Activated CD4-positive, alpha-beta T cell treated with anti-CD3 and anti-CD28 coated beads, Interleukin-2, amount 50 U/mL, for 24 hours (primary cell): Measurements from ENCODE around the gene SYT13.

Source experiments
- DNase-seq, 2 donors: peaks; one replicate each; pipeline ENCODE4 v3.0.0-alpha.2; 2020; ENCODE audit warnings: low read depth in 1 of 2, low spot score in 1 of 2

Gene SYT13

DNA sequence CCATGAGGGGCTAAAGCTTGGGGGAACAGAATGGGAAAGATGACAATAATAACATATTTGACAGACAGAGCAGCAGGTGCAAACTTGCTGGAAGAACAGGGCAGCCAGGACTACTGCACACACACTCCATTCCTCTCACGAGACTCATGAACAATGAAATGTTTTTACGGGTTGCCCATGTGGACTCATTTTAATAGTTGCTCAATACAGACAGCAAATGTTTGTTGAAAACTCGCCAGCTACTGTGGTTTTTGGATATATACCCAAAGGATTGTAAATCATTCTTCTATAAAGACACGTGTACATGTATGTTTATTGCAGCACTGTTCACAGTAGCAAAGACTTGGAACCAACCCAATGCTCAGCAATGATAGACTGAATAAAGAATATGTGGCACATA lies 10.3 kb downstream of the SYT13 start:
- DNase-seq: no peak

DNA sequence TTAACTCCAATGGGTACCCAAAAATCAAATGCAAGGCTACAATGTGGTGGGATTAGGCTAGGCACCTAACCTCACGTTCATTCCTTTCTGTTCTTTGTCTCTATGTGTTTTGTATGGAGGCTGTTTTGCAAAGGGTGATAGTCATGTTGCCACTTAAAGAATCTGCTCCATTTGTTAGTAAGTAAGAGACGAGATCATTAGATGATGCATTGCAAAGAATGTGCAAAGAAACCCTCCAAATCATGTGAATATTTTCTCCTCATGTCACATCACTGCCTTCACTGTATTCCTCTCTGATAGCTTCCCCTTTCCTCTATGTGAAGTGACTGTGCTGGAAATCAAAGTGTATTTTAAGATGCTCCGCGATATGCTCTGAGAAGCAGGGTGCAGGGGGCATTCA lies 11.9 kb downstream of the SYT13 start:
- no peak for DNase-seq

GRCh38 chr11:45273509-45273908 lies 12.6 kb downstream of the SYT13 start:
- no peak for DNase-seq

- no peak for DNase-seq
Observed at GRCh38 chr11:45272701-45273100, 13.4 kb downstream of the SYT13 start.

- DNase-seq: no peak
Observed at GRCh38 chr11:45270946-45271716, 15.0 kb downstream of the SYT13 start.

DNA sequence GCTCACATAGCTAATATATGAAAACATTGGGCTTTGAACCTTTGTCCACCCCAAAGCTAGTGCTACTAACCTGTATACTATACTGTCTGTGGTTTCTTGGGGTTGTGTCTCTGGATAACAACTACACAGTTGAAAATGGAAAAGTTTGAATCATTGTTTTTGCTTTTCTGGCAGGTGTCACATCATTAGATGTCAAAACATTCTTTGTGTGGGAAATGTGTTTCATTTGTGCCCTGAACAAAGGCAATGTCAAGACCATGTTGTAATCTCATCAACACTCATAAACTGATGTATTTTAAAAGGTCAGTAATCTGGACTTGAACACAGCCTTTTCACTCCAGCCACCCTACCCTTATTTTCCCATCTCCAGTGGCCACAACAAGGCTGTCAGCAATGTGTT lies 16.5 kb downstream of the SYT13 start:
- DNase-seq: no peak

GRCh38 chr11:45267652-45268299 lies 18.4 kb downstream of the SYT13 start:
- no peak for DNase-seq

GRCh38 chr11:45267052-45267451 lies 19.1 kb downstream of the SYT13 start:
- no peak for DNase-seq

DNA sequence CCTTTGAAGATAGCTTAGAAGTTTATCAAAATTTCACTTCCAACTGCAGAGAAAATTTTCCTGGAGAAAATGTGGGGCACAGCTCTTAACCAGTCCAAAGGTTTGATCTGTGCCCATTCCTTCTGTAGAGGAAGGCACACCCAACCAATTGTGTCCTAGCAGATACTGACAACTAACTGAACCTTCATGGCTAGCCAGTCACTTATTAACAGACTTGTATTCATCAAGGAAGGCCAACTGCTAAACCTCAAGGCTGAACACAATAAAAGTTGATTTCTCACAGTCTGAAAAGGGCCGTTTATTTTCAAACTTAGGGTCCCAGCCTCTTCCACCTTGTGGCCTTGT lies 19.5 kb downstream of the SYT13 start:
- DNase-seq: no peak

- DNase-seq: no peak
Observed at GRCh38 chr11:45265969-45266675, 20.0 kb downstream of the SYT13 start.

- no peak for DNase-seq
Observed at GRCh38 chr11:45264839-45265515, 21.2 kb downstream of the SYT13 start.

DNA sequence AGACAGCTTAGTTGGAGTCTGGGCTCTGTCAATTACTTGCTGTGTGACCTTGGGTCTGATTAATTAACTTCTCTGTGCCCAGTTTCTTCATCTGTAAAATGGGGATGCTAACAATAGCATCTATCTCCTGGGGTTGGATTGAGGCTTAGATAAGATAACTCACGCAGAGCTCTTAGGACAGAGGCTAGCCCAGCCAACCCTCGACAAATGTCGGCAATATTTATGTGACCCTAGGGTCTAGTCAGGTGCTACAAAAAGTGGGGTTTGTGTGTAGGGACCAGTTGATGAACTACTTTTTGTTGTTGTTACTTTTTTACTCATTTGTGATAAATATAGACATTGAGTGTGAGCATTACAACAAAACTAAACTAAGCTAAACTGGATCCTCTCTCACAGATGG lies 22.4 kb downstream of the SYT13 start:
- no peak for DNase-seq

GRCh38 chr11:45262900-45263299 lies 23.2 kb downstream of the SYT13 start:
- no peak for DNase-seq

DNA sequence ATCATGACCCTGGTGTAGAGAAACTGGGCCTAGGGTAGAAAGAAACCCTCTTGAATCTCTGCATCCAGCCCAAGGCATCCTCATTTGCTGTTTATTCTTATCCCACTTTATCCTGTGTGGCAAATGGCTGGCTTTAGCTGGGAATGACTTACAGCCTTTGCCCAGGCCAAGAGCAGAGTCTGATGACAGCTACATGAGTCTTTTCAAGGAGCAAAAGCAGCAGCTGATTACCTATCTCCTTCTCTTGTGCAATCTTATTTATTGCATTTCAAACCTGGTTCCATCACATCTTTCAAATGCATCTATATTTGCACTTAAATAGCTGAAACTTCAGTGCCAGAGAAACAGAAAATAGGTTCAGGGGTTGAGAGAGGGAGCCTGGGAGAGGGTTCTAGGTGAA lies 26.1 kb downstream of the SYT13 start:
- DNase-seq: no peak

- no peak for DNase-seq
Observed at GRCh38 chr11:45259592-45259991, 26.5 kb downstream of the SYT13 start.

- no peak for DNase-seq
Observed at GRCh38 chr11:45258982-45259530, 27.1 kb downstream of the SYT13 start.

GRCh38 chr11:45254070-45254469 lies 32.1 kb downstream of the SYT13 start:
- DNase-seq: no peak

DNA sequence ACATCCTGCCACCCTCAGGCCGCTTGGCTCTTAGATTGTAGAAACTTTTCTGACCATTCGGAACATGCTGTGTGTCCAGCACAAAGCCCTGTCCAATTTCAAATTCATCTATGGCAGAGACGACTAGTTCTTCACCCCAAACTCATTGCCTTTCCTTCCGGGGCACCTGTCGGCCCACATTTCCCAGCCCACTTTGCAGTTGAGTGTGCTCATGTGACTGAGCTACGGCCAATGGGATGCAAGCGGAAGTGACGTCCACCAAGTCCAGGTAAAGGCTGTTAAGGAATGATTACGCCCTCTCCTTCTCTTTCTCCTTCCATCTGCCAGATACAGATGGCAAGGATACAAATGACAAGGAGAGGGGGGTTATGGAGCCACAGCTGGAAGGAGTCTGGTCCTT lies 32.5 kb downstream of the SYT13 start:
- no peak for DNase-seq

GRCh38 chr11:45252877-45253276 lies 33.3 kb downstream of the SYT13 start:
- no peak for DNase-seq

DNA sequence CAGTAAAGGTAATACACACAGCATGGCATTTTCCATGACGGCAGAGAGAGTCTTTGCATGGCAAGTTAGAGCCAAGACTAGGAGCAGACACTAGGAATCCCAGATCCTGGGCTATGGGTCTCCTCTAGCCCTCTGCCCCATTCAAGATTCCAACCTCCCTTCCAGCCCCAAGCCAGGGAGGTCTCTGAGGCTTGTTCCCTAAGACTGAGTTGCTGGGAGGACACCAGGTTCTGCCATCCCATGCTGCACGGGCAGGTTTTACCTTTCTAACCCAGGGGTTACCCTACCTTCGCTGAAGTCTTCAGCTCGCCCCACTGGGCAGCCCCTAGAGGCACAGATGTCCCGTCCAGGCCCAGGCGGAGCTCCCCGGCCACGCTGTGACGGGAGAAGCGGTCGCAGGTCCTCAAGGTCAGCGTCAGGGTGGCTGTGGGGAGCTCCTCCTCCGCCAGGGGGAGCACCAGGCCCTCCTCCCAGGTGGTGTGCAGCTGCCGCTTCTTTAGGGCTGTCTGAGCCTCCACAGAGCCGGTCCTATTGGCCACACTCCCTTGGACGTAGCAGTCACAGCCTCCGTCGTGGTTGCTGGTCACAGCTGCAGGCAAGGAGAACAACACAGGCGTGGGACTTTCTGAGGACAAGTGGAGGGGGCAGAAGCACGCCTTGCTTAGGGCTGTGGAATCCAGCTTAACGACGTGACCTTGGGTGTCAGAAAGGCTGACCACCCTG lies 33.8 kb downstream of the SYT13 start:
- DNase-seq: no peak
